T-helper 1 cell treated with Interleukin-12 subunit alpha and Interleukin-12 subunit beta and Interleukin-4 antibody, amounts not matched to agents 30 μg/mL and 1 μg/mL, for 36 hours (primary cell): ENCODE data around the gene SERTAD2.

Experiments used
- H3K27ac Mint-ChIP-seq: one replicate; pipeline ENCODE4 v1.8.0; 2021; ENCODE audit warnings: mild to moderate bottlenecking, mixed read lengths
- H3K27me3 Mint-ChIP-seq: one replicate; pipeline ENCODE4 v1.8.0; 2021; ENCODE audit warnings: low read depth, mixed read lengths
- H3K36me3 Mint-ChIP-seq: one replicate; pipeline ENCODE4 v1.8.0; 2021; ENCODE audit warnings: low read depth, mixed read lengths
- H3K4me1 Mint-ChIP-seq: one replicate; pipeline ENCODE4 v1.8.0; 2021; ENCODE audit warnings: low read depth, mixed read lengths
- H3K4me3 Mint-ChIP-seq: one replicate; pipeline ENCODE4 v1.8.0; 2021; ENCODE audit warnings: mild to moderate bottlenecking, moderate library complexity, mixed read lengths
- H3K9me3 Mint-ChIP-seq: one replicate; pipeline ENCODE4 v1.8.0; 2021; ENCODE audit warnings: mixed read lengths

Gene SERTAD2

DNA sequence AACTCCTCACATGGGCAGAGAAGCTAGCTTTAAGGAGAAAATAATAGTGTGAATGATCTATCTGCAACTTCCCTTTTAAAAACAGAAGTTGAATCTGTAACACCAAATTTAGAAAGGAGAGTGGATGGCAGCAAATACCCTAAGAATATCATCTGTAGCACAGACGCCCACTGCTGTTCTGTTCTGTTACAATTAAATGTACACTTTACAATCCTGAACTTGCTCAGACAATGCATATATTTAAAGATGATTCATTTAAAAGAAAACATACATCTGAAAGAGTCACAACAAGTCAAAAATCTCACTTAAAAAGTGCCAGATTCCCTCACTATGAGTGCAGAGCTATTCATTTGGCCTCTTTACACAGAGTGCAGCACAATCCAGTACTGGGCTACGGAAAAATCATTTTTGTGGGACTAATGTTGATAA is 8.0 kb upstream of the SERTAD2 start:
- Mint-ChIP-seq H3K36me3 (no peaks in the 10 kb centered on the region), H3K27ac (no peak overlapping the region), H3K4me1 (peaks cover 33% of the 10 kb centered on the region), H3K9me3 (no peaks in the 10 kb centered on the region), H3K4me3 (no peak overlapping the region), H3K27me3 (no peaks in the 10 kb centered on the region)

GRCh38 chr2:64659252-64659651 is 5.5 kb upstream of the SERTAD2 start:
- no peak overlapping the region for H3K4me3 Mint-ChIP-seq
- no peaks in the 10 kb centered on the region for H3K36me3 Mint-ChIP-seq
- H3K27ac Mint-ChIP-seq, result no peak overlapping the region
- H3K4me1 Mint-ChIP-seq, result peaks cover 46% of the 10 kb centered on the region
- H3K9me3 Mint-ChIP-seq, result no peaks in the 10 kb centered on the region
- H3K27me3 Mint-ChIP-seq, result no peaks in the 10 kb centered on the region

- Mint-ChIP-seq H3K27ac (no peak overlapping the region), H3K4me3 (no peak overlapping the region), H3K36me3 (no peaks in the 10 kb centered on the region), H3K27me3 (no peaks in the 10 kb centered on the region), H3K4me1 (peaks cover 38% of the 10 kb centered on the region), H3K9me3 (no peaks in the 10 kb centered on the region)
Observed at GRCh38 chr2:64658269-64658668, 4.6 kb upstream of the SERTAD2 start.

DNA sequence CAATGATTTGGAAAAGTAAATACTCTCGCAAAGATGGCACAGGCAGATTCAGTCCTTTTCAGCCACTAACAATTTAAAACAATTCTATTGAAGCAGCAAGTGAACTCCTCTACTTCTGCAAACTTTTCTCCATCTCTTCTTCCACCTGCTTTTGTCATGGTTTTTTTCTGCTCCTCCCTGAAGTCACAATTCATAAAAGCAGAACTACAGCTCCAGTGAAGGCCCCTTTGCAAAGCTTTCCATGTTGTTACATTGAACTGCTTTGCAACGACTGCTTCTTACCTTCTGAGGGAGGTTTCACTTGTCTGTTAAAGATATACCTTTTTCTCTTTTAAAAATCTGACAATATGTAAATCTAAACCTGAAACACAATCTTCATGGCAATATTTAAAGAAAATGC is 3.7 kb upstream of the SERTAD2 start:
- Mint-ChIP-seq H3K36me3 (peaks cover 4% of the 10 kb centered on the region), H3K27ac (no peak overlapping the region), H3K4me1 (peaks cover 41% of the 10 kb centered on the region), H3K27me3 (no peaks in the 10 kb centered on the region), H3K4me3 (no peak overlapping the region), H3K9me3 (no peaks in the 10 kb centered on the region)

GRCh38 chr2:64656379-64656778 is 2.7 kb upstream of the SERTAD2 start:
- no peak overlapping the region for H3K27ac Mint-ChIP-seq
- H3K9me3 Mint-ChIP-seq, result no peaks in the 10 kb centered on the region
- H3K4me1 Mint-ChIP-seq, result peaks cover 48% of the 10 kb centered on the region
- H3K27me3 Mint-ChIP-seq, result no peaks in the 10 kb centered on the region
- H3K36me3 Mint-ChIP-seq, result peaks cover 4% of the 10 kb centered on the region
- no peak overlapping the region for H3K4me3 Mint-ChIP-seq

DNA sequence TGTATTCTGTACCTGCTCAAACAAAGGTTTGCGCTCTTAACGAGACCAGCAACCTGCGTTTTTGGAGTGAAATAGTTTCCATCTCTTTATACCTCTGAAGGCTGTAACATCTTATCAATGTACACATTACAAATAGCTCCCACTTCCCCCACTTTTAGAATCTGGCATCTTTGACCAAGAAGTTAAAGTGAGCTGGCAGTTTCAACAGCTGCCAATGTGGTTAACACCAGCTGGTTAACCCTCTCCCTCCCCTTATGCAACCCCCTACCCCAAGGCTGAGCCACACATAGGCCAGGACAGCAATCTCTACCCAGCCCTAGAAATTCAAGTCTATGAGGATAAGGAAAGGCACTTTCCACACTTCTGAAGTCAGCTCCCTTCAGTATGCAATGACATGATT is 2.2 kb upstream of the SERTAD2 start:
- H3K27me3 Mint-ChIP-seq, result no peaks in the 10 kb centered on the region
- H3K36me3 Mint-ChIP-seq, result peaks cover 4% of the 10 kb centered on the region
- H3K9me3 Mint-ChIP-seq, result no peaks in the 10 kb centered on the region
- no peak overlapping the region for H3K4me3 Mint-ChIP-seq
- peak overlapping the region; percentile 72 for H3K27ac Mint-ChIP-seq
- peaks cover 52% of the 10 kb centered on the region for H3K4me1 Mint-ChIP-seq

GRCh38 chr2:64655018-64655664 is 1.4 kb upstream of the SERTAD2 start:
- Mint-ChIP-seq H3K9me3 (no peaks in the 10 kb centered on the region), H3K27ac (peak overlapping the region; percentile 77), H3K27me3 (no peaks in the 10 kb centered on the region), H3K4me1 (peaks cover 54% of the 10 kb centered on the region), H3K36me3 (peaks cover 4% of the 10 kb centered on the region), H3K4me3 (peak overlapping the region; percentile 83)

DNA sequence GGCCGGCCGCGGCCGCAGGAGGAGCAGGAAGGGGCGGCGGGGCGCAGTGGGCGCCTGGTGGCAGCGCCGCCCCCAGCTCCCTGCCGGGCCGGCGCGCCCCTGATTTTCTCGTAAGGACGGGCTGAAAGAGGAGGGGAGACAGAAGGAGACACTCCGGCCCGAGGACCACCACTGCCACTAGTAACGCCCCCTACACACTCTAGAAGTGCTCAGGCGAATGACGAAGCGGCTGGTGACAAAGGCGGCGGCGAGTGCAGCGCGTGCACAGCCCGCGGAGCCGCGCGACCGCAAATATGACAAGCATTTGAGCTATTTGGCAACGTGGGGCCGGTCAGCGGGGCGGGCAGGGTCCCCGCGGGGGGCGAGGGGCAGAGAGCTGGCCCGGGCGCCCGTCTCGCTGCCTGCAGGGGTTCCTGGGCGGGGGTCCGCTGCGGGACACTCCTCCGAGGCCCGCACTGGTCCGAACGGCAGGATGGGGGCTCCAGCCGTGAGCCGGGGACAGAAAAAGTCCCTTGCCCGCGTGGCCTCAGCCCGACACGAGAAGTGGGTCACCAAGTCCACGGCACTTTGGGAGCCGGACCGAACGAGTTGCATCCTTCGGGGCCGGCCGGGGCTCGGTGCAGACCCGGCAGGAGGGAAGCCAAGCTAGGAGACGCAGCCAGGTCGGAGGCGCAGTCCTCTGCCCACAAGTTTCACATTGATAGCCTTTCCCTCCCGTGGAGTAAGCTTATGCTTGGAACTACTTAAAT is 524 bp upstream of the SERTAD2 start:
- peaks cover 4% of the 10 kb centered on the region for H3K36me3 Mint-ChIP-seq

GRCh38 chr2:64652231-64653108 is 1.2 kb downstream of the SERTAD2 start:
- H3K9me3 Mint-ChIP-seq, result no peaks in the 10 kb centered on the region

More for the DNA sequence above, 524 bp upstream of the SERTAD2 start:
- Mint-ChIP-seq H3K4me3 (peak overlapping the region; percentile 83), H3K9me3 (no peaks in the 10 kb centered on the region), H3K27me3 (no peaks in the 10 kb centered on the region), H3K4me1 (peaks cover 54% of the 10 kb centered on the region), H3K27ac (peak overlapping the region; percentile 77)

DNA sequence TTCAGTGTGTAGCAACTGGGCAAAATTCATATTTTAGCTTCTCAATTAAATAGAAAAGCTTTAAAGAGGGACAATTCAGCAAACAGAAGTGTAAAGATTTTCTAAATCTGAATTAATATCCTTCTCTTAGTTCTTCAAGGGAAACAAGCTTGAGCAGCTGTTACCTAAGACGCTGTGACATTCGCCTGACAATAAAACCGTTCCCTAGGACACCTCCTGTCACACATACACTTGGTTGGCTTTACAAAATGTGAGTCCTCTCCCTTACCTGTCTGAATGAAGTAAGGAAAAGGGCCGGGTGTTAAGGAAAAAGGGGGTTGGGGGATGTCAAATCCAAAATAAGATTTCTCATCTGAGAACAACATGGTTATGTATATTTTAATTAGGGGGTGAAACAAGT is 2.1 kb downstream of the SERTAD2 start:
- H3K9me3 Mint-ChIP-seq, result no peaks in the 10 kb centered on the region
- no peaks in the 10 kb centered on the region for H3K27me3 Mint-ChIP-seq
- peak overlapping the region; percentile 31 for H3K27ac Mint-ChIP-seq
- peak overlapping the region; percentile 93 for H3K4me3 Mint-ChIP-seq
- H3K4me1 Mint-ChIP-seq, result peaks cover 59% of the 10 kb centered on the region
- H3K36me3 Mint-ChIP-seq, result peaks cover 9% of the 10 kb centered on the region

More at GRCh38 chr2:64652231-64653108, 1.2 kb downstream of the SERTAD2 start:
- H3K27me3 Mint-ChIP-seq, result no peaks in the 10 kb centered on the region
- peaks cover 9% of the 10 kb centered on the region for H3K36me3 Mint-ChIP-seq
- peak overlapping the region; percentile 90 for H3K27ac Mint-ChIP-seq
- peaks cover 57% of the 10 kb centered on the region for H3K4me1 Mint-ChIP-seq
- H3K4me3 Mint-ChIP-seq, result peak overlapping the region; percentile 93

DNA sequence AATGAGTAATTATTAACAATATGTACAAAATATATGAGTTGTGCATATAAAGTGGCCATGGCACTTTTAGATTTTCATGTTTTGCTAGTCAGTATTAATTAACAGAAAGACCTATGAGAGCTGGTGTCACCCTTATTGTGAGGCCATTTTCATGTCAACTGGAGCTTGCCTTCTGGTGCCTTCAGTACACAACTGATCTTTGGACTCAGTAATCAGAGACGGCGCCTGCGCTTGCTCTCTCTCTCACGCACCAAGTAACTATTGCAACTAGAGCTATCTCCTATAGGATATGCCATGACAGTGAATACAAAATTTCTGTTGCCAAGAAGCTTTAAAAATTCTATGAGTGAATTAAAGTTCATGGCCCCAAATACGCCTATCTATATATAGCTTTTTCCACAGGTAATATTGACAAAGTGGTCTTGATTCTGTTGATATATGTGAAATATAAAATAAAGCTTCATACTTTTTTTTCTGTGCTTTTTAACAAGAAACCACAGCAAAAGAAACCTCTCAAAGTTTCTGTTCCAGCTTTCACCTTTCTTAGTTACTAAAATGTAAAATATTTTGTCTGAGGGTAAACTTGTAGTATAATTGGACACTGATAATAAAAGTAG is 2.9 kb downstream of the SERTAD2 start:
- Mint-ChIP-seq H3K4me1 (peaks cover 62% of the 10 kb centered on the region), H3K9me3 (no peaks in the 10 kb centered on the region), H3K36me3 (peaks cover 9% of the 10 kb centered on the region), H3K27me3 (no peaks in the 10 kb centered on the region), H3K27ac (no peak overlapping the region), H3K4me3 (peak overlapping the region; percentile 9)

- H3K4me3 Mint-ChIP-seq, result no peak overlapping the region
- H3K36me3 Mint-ChIP-seq, result peaks cover 9% of the 10 kb centered on the region
Observed at GRCh38 chr2:64650296-64650695, 3.4 kb downstream of the SERTAD2 start.

GRCh38 chr2:64649626-64650025 is 4.1 kb downstream of the SERTAD2 start:
- H3K36me3 Mint-ChIP-seq, result peaks cover 9% of the 10 kb centered on the region
- H3K27ac Mint-ChIP-seq, result peak overlapping the region; percentile 68
- H3K4me1 Mint-ChIP-seq, result peaks cover 57% of the 10 kb centered on the region
- H3K4me3 Mint-ChIP-seq, result peak overlapping the region; percentile 63
- no peaks in the 10 kb centered on the region for H3K9me3 Mint-ChIP-seq
- no peaks in the 10 kb centered on the region for H3K27me3 Mint-ChIP-seq

More at GRCh38 chr2:64650296-64650695, 3.4 kb downstream of the SERTAD2 start:
- Mint-ChIP-seq H3K27me3 (no peaks in the 10 kb centered on the region), H3K27ac (no peak overlapping the region), H3K4me1 (peaks cover 57% of the 10 kb centered on the region), H3K9me3 (no peaks in the 10 kb centered on the region)

DNA sequence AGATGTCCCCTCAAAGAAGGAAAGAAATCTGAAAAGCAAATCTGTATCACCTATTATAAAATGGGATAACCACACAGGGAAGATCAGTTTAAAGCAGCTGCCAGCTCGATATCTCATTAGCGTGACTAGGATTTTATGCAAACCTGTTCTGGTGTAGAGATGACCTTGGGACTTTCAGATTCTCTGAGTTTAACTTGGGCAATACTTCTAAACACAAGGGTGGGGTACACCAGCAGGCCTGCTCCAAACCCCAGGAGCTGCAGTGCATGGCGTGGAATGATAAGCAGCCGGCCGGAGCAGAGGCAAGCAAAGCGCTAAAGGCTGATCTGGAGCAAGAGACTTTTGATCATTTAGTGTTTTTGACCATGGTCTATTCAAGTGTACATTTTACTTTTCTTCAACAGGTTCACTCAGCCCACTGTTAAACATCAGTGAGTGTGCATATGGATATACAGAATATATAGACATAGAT is 4.7 kb downstream of the SERTAD2 start:
- H3K4me3 Mint-ChIP-seq, result no peak overlapping the region
- H3K9me3 Mint-ChIP-seq, result no peaks in the 10 kb centered on the region
- H3K4me1 Mint-ChIP-seq, result peaks cover 61% of the 10 kb centered on the region
- H3K36me3 Mint-ChIP-seq, result peaks cover 9% of the 10 kb centered on the region
- H3K27me3 Mint-ChIP-seq, result no peaks in the 10 kb centered on the region
- H3K27ac Mint-ChIP-seq, result no peak overlapping the region
